ENCODE measurements around the gene MYO16.

Gene MYO16

GRCh38 chr13:109007946-109008345 lies 378.5 kb downstream of the MYO16 start:
- no peak for TF ChIP-seq CTCF (IDR thresholded peaks at IDR 0.05; ENCODE audit: low read depth, low read length)
- H3K27me3 ChIP-seq, result peaks cover 22% of the 10 kb centered on the region

DNA sequence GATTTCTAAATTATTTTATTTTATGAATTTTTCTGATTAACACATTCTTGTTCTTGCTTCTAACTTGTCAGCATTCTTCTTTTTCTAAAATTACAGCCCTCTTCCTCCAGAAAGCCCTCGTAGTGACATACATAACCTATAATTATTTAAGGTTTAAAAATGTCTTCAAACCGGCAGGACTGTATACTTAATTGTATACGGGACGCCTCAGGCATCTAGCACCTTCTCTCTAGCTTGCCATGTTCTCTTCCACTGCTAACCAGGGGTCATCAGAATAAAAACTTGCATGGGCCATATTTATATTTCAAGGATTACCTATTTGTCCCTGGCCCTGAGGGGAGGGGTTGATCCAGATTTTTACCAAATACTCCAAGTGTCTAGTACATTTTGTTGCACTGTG lies 380.3 kb downstream of the MYO16 start:
- H3K4me3 ChIP-seq (ENCODE audit: low read depth, low read length), result no peak overlapping the region
- TF ChIP-seq CTCF (IDR thresholded peaks at IDR 0.05; ENCODE audit: low read depth, low read length), result no peak
- DNase-seq, result no peak
- no peaks in the 10 kb centered on the region for H3K4me1 ChIP-seq
- H3K36me3 ChIP-seq, result no peaks in the 10 kb centered on the region
- peaks cover 9% of the 10 kb centered on the region for H3K27me3 ChIP-seq
- H3K9me3 ChIP-seq, result no peaks in the 10 kb centered on the region

More at GRCh38 chr13:109007946-109008345, 378.5 kb downstream of the MYO16 start:
- no peaks in the 10 kb centered on the region for H3K9me3 ChIP-seq
- H3K4me3 ChIP-seq (ENCODE audit: low read depth, low read length), result no peak overlapping the region
- H3K36me3 ChIP-seq, result no peaks in the 10 kb centered on the region
- no peak for DNase-seq
- H3K4me1 ChIP-seq, result no peaks in the 10 kb centered on the region

GRCh38 chr13:109010912-109011311 lies 381.5 kb downstream of the MYO16 start:
- Histone ChIP-seq H3K4me3 (ENCODE audit: low read depth, low read length) (no peak overlapping the region), H3K4me1 (no peaks in the 10 kb centered on the region), H3K27me3 (peaks cover 4% of the 10 kb centered on the region), H3K9me3 (no peaks in the 10 kb centered on the region), H3K36me3 (no peaks in the 10 kb centered on the region)
- no peak for TF ChIP-seq CTCF (IDR thresholded peaks at IDR 0.05; ENCODE audit: low read depth, low read length)
- no peak for DNase-seq

DNA sequence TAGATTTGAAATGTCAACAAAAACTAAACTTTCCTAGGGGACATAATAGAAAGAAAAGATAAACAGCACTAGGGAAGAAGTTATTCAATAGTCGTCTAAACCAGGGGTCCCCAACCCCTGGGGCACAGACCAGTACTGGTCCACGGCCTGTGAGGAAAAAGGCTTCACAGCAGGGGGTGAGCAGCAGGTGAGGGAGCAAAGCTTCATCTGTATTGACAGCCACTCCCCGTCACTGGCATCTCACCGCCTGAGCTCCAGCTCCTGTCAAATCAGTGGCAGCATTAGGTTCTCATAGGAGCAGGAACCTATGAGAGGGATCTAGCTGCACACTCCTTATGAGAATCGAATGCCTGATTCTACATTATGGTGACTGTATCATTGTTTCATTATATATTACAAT lies 382.7 kb downstream of the MYO16 start:
- no peak overlapping the region for H3K4me3 ChIP-seq (ENCODE audit: low read depth, low read length)
- no peak for DNase-seq
- no peaks in the 10 kb centered on the region for H3K36me3 ChIP-seq
- no peak for TF ChIP-seq CTCF (IDR thresholded peaks at IDR 0.05; ENCODE audit: low read depth, low read length)
- H3K9me3 ChIP-seq, result no peaks in the 10 kb centered on the region
- no peaks in the 10 kb centered on the region for H3K27me3 ChIP-seq
- no peaks in the 10 kb centered on the region for H3K4me1 ChIP-seq

- Histone ChIP-seq H3K9me3 (no peaks in the 10 kb centered on the region), H3K36me3 (no peaks in the 10 kb centered on the region), H3K27me3 (peaks cover 4% of the 10 kb centered on the region; the same call in 1 of the 2 replicates), H3K4me3 (ENCODE audit: low read depth, low read length) (no peak overlapping the region), H3K4me1 (no peaks in the 10 kb centered on the region)
- DNase-seq, result no peak
- TF ChIP-seq CTCF (IDR thresholded peaks at IDR 0.05; ENCODE audit: low read depth, low read length), result no peak
Measured at GRCh38 chr13:109021558-109021957, 392.1 kb downstream of the MYO16 start.

- Histone ChIP-seq H3K4me1 (no peaks in the 10 kb centered on the region), H3K27me3 (no peaks in the 10 kb centered on the region), H3K36me3 (no peaks in the 10 kb centered on the region), H3K9me3 (no peaks in the 10 kb centered on the region), H3K4me3 (ENCODE audit: low read depth, low read length) (no peak overlapping the region)
- no peak for TF ChIP-seq CTCF (IDR thresholded peaks at IDR 0.05; ENCODE audit: low read depth, low read length)
- DNase-seq, result no peak
Measured at GRCh38 chr13:109024611-109025010, 395.2 kb downstream of the MYO16 start.

Data from BE2C (cell line).